Brain microvascular endothelial cell (primary cell): ENCODE data around the gene GCLC.
"Not testable (repeated sequence)": the region's sequence is repeated elsewhere in the genome, so short reads cannot be mapped to it uniquely, and the experiment has no call there.

ENCODE experiments used
- DNase-seq: peaks from one replicate; pipeline ENCODE4 v3.0.0-alpha.2; 2020
- H3K27ac ChIP-seq: fragments of 250-450 bp; sonication (Bioruptor Pico); 2 replicates; pipeline ENCODE4 v1.5.1; 2020; ENCODE audit warnings: mild to moderate bottlenecking, moderate library complexity
- H3K27me3 ChIP-seq: fragments of 250-450 bp; sonication (Bioruptor Pico); replicated peaks from 2 replicates; pipeline ENCODE4 v1.5.1; 2020; ENCODE audit warnings: mild to moderate bottlenecking
- H3K36me3 ChIP-seq: fragments of 250-450 bp; sonication (Bioruptor Pico); replicated peaks from 2 replicates; pipeline ENCODE4 v1.5.1; 2020; ENCODE audit warnings: mild to moderate bottlenecking
- H3K4me3 ChIP-seq: 2 replicates; pipeline ENCODE4 v1.5.1; 2011; ENCODE audit warnings: low read depth, mild to moderate bottlenecking, control low read depth, low read length, moderate library complexity
- in situ Hi-C: cut with HindIII; loops from 2 replicates; pipeline ENCODE4 v1.10.0; 2017; ENCODE audit warnings: low sequenced_read_pairs, low pct_ligation_motif_present
- TF ChIP-seq, protein P1 (sequence below): IDR thresholded peaks from 2 replicates; pipeline ENCODE4 v1.5.1; 2011; ENCODE audit warnings: low read depth, mild to moderate bottlenecking, moderate library complexity, low read length, control low read depth, inconsistent platforms; ENCODE audit errors: missing control alignments

The GCLC gene

DNA sequence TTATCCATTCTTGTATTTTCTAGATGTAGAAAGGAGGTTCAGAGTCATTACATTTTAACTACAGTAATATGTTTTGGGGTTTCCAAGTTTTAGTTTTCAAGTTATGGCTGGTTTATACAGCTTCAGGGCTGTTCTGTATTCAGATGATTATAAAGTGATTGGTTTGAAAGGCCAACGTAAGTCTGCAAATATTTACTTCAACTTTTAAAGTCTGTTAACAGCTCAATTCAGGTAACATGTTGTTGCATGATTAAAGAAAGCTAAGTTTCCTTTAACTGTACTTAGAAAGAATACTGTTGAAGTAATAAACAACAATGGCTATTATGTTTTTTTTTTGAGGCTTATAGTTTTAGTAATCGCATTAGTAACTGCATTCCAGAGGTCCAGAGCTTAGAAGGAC lies 22.8 kb upstream of the GCLC start:
- no peak overlapping the region for H3K4me3 ChIP-seq
- in situ Hi-C loops: no loop called here
- TF ChIP-seq, protein P1, sequence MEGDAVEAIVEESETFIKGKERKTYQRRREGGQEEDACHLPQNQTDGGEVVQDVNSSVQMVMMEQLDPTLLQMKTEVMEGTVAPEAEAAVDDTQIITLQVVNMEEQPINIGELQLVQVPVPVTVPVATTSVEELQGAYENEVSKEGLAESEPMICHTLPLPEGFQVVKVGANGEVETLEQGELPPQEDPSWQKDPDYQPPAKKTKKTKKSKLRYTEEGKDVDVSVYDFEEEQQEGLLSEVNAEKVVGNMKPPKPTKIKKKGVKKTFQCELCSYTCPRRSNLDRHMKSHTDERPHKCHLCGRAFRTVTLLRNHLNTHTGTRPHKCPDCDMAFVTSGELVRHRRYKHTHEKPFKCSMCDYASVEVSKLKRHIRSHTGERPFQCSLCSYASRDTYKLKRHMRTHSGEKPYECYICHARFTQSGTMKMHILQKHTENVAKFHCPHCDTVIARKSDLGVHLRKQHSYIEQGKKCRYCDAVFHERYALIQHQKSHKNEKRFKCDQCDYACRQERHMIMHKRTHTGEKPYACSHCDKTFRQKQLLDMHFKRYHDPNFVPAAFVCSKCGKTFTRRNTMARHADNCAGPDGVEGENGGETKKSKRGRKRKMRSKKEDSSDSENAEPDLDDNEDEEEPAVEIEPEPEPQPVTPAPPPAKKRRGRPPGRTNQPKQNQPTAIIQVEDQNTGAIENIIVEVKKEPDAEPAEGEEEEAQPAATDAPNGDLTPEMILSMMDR: no peak
- DNase-seq: no peak
- no peaks in the 10 kb centered on the region for H3K27me3 ChIP-seq
- no peaks in the 10 kb centered on the region for H3K36me3 ChIP-seq
- H3K27ac ChIP-seq: no peak overlapping the region

DNA sequence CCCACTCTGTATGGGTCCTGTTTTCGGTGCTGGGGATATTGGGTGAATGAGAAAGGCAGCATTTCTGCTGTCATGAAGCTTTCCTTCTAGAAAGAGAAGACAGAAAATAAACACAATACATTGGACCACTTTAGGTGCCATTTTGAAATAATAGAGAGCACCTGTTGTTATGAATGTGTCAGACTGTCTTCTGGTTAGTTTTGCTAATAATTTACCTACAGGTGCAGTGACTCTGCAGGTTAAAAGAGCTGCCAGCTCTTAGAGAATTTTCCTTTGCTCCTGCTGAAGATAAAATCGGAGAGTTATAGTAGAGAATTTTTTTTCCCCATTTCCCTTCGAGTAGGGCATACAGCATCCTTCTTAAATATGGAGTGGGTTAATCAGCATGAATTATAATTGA lies 21.9 kb upstream of the GCLC start:
- Histone ChIP-seq H3K27ac (no peak overlapping the region), H3K27me3 (no peaks in the 10 kb centered on the region), H3K4me3 (no peak overlapping the region), H3K36me3 (no peaks in the 10 kb centered on the region)
- in situ Hi-C loops: no loop called here
- DNase-seq: no peak
- TF ChIP-seq, protein P1: no peak

DNA sequence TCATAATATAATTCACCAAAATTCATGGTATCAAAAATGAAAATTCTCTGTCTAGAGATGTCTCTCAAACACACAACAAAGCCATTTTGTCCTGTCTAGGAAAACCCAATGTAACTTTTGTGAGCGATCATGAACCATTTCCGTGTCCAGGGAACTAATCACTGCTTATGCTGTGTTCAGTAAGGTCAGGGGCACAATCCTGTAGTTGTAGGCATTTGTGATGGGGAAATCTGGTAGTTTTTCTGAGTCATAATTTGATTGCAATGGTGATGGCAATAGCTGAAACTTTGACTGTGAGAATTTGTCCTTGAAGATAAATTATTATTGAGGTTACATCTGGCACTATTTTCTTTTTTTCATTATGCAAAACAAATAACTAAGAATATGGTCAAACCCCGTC lies 21.0 kb upstream of the GCLC start:
- Histone ChIP-seq H3K36me3 (no peaks in the 10 kb centered on the region), H3K27ac (no peak overlapping the region), H3K27me3 (no peaks in the 10 kb centered on the region), H3K4me3 (no peak overlapping the region)
- no peak for DNase-seq
- TF ChIP-seq, protein P1: no peak
- in situ Hi-C loops: no loop called here

DNA sequence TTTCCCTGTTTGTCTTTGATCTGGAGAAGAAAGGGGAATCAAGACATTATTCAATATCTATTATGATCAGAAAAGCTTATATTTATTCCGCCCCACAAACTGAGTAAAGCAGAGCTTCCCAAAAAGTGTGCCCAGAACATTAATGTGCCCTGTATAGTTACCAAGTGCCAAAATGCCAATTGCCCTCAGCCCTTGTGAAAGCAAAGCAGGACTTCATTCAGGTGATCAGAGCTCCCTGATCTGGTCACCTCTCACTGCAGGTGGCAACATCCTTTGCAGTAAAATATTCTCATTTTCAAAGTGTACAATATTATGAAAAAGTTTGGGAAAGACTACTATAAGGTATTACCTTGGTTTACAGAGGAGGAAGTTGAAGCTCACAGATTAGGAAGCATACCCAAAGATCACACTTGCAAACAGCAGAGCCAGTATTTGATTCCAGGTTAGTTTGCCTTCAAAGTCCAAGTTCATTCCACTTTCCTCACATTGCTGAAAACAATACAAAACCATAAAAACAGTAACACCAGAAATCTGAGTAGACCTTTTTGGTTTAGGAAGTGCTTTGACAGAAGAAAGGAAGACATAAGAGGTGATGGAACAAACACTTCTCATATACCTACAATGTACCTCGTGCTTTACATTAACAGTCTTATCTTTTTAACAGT lies 19.6 kb upstream of the GCLC start:
- no peak overlapping the region for H3K27ac ChIP-seq
- TF ChIP-seq, protein P1: no peak
- in situ Hi-C loops: no loop called here

DNA sequence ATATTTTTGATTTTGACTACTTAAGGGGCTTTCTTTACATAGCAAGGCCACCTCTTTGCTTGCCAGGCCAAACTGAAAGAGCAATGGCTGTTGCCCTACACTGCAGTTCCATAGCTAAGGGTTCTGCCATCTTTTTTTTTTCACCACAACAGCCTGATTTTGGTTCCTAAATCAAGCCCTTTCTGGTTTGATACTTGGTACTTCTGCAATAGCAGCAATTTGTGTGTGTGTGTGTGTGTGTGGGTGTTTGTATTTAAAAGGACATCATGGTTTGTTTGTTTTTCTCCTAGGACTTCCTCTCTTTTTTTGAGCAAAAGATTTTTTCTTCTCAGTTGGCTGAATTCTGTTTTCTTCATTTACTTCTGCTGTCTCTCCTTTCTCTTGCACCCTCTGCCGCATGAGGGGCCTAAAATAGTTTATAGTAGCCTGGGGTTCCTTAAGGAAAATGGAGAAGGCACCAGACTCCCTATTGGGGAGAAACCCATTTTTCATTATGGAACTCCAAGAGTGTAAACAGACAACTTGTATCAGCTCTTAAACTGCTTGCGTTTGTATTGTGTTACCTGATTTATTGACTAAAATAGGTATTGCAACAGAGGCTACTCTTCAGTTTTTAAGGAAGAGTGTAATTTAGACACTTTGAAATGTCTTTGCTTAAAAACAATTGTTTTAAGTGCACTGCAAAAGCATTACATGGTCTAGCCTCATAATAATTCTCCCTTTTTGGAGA lies 12.2 kb upstream of the GCLC start:
- Histone ChIP-seq H3K36me3 (no peaks in the 10 kb centered on the region), H3K27me3 (no peaks in the 10 kb centered on the region), H3K27ac (no peak overlapping the region), H3K4me3 (no peak overlapping the region)
- no peak for DNase-seq
- in situ Hi-C loops: no loop called here
- TF ChIP-seq, protein P1: no peak

More for the DNA sequence above, 19.6 kb upstream of the GCLC start:
- Histone ChIP-seq H3K27me3 (no peaks in the 10 kb centered on the region), H3K36me3 (no peaks in the 10 kb centered on the region), H3K4me3 (no peak overlapping the region)
- DNase-seq: no peak

DNA sequence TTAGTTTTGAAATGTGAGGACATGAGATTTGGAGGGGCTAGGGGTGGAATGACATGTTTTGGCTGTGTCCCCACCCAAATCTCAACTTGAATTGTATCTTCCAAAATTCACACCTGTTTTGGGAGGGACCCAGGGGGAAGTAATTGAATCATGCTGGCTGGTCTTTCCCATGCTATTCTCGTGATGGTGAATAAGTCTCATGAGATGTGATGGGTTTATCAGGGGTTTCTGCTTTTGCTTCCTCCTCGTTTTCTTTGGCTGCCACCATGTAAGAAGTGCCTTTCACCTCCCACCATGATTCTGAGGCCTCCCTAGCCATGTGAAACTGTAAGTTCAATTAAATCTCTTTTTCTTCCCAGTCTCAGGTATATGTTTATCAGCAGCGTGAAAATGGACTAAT lies 8.7 kb upstream of the GCLC start:
- H3K4me3 ChIP-seq, in situ Hi-C loops, H3K27me3 ChIP-seq, H3K27ac ChIP-seq, DNase-seq, H3K36me3 ChIP-seq: not testable (repeated sequence)

DNA sequence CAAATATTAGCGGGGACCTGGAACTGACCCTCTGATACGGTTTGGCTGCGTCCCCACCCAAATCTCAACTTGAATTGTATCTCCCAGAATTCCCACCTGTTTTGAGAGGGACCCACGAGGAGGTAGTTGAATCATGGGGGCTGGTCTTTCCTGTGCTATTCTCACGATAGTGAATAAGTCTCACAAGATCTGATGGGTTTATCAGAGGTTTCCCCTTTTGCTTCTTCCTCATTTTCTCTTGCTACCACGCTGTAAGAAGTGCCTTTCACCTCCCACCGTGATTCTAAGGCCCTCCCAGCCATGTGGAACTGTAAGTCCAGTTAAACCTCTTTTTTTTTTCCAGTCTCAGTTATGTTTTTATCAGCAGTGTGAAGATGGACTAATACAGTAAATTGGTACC lies 6.8 kb upstream of the GCLC start:
- H3K4me3 ChIP-seq, DNase-seq, H3K36me3 ChIP-seq, H3K27me3 ChIP-seq, in situ Hi-C loops, H3K27ac ChIP-seq: not testable (repeated sequence)
